Measurements from ENCODE around the gene HELQ.

- no peak for TF ChIP-seq POLR2A (IDR thresholded peaks at IDR 0.05; ENCODE audit: low read depth)
- no peak for TF ChIP-seq CTCF (IDR thresholded peaks at IDR 0.05)
These were observed 94.1 kb downstream of the HELQ start for GRCh38 chr4:83361416-83362103.
